IPS DF 4.7 (cell line): Measurements from ENCODE around the gene TUBB.

Experiments
- DNase-seq: peaks from one replicate; pipeline ENCODE4 v3.0.0-alpha.2; 2013; ENCODE audit warnings: low spot score; ENCODE audit errors: extremely low read depth

TUBB gene

GRCh38 chr6:30719791-30720737, at the start of gene TUBB:
Gene TUBB, plus strand, starts transcription at chr6:30720352. Its CDS starts 155 bp downstream, at chr6:30720507.
- no peak for DNase-seq

- no peak for DNase-seq
These were observed 49.2 kb upstream of the TUBB start for GRCh38 chr6:30670760-30671527.

DNA sequence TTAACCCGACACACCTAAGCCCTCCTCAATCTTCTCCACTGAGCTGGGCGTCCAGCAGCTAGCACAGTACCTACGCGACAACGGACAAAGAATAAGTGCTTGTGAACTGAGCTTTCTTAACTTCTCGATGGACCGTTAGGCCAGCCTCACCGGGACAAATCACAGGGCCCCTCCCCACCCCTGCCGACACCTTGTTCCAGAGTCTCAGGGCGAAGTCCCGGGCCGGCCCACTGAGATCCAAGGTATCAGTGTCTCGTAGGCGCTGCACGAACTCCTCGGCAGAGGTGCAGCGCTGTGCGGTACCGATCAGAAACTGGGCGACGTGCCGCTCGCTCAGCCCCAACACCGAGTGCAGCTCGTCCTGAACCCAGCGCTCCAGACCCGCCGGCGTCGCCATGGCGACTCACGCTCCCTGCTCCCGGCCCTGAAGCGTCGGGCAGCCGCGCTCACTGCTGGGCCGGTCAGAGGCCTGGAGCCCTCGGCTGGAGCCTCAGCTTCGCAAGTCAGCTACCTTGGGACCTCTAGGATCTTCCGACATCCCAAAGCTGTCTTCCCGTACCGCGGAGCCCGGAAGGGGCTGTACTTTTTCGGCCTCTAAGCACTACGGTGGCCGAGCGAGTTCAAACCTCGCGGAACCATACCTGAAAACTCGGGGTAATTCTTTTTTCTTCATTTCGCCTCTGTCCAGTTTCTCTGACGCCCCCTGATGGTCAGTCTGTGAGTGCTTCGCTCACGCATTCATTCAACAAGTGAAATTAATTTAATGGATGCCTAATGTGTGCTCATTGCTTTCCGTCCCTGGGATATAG, 47.5 kb upstream of the TUBB start, which contains the start of gene DHX16:
DHX16 (minus strand) TSS at position 562 of the 809 bp plus-strand sequence; CDS start at position 397, 165 bp downstream.
- DNase-seq: peak; percentile 95

DNA sequence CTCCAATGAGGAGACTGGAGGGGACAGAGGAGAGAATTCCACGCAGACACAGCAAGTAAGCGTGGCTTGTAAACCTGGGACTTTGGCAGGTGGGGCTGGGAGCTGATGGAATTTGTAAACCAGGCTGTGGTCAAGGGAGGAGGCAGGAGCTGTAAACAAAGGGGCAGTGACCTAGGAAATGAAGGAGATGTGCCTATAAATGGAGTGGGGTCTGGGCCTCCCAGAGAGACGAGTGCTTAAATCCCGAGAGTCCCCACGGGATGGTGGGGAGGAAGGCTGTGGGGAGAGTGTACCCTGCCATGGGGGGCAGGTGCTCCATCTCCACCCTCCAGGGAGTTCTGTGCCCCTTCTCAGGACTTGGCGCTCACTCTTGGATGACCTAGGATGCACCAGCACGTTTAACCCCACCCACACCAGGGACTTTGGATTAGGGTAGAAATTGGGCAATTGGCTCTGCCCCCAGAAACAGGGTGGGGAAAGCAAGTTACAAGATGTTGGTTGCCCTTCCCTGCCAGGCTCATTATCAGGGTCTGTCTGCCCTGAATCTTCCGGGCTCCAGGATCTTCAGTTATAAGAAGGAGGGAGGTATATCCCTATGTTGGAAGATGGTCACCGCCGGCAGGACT, 43.4 kb upstream of the TUBB start:
- DNase-seq: no peak

- no peak for DNase-seq
These were observed 41.0 kb upstream of the TUBB start for GRCh38 chr6:30678964-30679726.

GRCh38 chr6:30679765-30680535, 40.2 kb upstream of the TUBB start:
- no peak for DNase-seq

DNA sequence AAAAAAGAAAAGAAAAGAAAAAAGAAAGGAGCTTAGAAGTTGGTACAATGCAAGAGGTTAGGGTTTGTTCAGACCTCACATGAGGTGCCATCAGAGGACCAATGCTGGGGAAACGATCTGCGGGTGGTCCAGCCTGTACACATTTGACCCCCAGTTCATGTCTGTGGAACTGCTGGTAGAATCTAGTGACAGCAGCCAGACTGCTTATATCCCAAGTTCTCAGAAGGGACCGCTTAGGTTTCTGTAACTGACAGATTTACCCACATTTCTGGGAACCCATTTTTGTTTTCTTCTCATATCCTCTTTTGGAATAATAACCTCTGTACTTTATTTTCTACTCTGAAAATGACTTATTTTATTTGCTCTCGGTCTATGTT, 38.4 kb upstream of the TUBB start:
- no peak for DNase-seq

DNA sequence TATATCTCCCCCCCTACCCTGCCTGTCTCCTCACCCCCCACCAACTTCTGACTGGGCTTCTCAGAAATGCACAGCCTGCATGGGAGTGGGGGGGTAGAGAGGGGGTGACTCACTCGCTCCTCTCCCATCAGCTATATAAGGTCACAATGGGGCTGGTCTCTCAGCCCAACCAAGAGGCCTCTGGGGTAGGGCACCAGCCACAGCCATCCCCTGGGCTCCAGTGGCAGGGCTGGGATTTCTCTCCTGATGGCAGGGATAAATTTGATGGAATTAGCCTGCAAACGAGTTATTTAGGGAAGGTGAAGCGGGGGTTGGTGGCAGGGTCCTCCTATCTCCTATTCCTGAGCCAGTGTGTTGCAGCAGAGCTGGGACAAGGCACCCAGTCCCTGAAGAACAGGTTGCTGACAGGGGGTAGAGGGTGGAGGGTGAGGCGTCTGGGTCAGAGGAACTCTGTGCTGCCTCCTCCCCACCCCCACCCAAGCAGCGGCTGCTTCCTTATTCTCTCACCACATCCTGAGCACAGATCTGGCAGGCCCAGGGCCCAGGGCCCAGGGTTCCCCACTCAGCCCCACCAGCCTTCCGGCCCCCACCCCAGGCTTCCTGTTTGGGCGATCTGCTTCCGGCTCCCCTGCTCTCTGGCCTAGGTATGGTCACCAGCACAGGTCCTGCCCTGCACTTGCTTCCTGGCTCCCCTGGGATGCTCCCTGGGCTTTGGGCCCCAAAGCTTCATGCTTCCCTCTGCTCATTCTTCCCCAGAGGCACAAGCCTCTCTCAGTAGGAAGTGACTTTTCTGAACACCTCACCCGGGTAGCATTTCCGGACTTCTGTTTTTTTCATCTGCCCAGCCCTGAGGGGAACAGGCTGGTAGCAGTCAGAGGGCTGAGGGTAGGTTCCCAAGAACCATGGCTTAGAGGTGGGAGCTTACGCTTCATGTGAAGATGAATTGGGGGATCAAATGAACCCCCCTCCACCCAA, 37.7 kb upstream of the TUBB start:
- DNase-seq: no peak

DNA sequence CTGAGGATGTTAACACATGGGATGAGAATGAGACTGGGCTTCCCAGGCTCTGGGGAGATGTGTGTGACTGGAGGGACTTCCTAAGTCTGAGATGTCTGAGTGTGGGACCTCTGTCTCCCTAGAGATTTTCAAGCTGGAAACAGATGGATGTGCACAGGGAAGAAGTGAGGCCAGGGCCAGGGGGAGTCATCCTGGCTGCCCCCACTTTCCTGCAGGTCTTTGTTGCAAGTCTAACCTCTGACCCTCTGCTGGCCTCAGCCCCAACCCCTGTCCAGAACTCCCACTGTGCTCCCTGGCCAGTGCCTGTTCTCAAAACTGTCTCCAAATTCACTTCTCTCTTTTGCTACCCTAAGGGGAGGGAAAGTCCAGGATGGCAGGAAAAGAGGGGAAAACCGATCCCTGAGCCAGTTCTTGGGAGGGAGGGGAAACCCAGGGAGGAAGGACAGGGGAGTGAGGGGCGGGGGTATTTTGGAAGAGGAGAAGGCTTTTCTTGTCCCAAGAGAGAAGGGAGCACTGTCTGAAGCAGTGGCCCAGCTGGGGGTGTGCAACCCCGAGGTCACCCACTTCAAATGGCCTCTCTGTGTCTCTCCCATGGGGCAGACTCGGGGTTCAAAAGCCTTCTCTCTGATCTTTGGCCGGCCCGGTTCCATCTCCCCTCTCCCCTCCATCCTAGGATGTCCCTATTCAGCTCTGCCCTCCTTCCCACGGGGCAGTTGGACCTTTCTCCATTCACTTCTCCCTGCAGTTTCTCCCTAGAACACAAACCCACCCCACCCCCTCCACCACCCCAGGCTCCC, 36.8 kb upstream of the TUBB start:
- no peak for DNase-seq

- DNase-seq: no peak
These were observed 36.2 kb upstream of the TUBB start for GRCh38 chr6:30683980-30684338.

DNA sequence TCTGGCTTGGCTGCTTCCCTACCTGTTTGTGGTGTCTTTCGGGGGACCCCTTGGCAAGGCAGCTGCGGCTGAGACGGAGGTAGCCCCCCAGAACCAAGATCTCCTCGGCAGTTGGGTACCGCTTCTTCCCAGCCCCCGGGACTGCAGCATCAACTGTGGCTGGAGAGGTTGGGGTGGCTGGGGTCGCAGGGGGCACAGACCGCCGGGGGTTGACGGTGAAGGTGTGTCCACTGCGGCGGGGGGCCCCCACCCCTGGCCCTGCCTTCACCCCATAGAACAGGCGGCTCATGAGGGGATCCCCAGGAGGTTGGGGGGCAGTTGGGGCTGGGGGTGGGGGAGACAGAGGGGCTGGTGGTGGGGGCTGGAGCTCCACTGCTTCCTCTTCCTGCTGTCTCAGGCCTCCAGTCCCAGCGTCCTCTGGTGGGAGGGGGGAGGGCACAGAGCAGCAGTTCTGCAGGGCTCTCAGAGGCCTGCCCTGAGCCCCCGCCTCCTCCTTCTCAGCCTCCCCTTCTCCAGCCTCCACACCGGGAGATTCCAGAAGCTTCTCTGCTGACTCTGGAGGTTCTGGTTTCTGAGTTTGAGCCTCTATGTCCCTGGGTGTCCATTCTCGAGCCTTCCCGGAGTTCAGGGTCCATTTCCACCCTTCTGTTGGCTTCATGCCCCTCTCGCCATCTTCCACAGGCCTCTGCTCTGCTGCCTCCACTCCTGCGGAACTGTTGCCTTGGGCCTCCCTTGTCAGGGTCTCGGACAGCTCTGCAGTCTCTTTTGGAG, 35.6 kb upstream of the TUBB start:
- no peak for DNase-seq

DNA sequence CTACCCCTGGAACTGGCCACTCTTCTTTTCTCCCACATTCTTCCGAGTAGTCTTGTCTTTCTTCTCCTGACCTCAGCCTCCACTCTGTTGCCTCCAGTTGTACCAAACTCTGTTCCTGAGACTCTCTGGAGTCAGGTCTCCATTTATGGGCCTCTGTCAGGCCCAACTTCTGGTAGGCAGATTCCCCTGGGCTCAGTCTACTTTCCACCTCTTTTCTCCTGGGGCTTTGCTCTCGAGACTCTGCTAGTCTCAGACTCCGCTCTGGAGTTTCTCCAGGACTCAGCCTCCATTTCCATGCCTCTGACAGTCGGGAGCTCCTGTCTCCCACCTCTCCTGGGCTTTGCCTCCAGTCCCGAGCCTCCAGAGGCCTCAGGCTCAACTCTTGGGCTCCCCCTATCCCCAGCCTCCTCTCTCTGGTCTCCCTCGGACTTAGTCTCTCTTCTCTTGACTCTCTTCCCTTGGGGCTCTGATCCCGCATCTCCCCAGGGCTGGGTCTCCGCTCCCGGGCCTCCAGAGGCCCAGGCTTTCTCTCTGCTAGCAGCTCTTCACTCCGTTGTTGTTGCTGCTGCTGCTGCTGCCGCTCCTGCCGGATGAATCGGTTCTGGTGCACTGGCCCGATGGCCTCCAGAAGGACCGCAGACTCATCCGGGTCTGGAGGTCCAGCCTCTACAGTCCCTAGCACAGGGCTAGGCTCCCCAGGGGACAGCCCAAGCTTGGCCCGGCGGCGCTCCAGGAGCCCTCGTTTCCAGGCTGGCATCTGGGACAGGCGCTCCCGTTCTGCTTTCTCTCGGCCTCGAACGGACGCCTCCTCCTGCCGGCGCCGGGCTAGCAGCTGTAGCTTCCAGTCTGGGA, 34.8 kb upstream of the TUBB start:
- DNase-seq: no peak

DNA sequence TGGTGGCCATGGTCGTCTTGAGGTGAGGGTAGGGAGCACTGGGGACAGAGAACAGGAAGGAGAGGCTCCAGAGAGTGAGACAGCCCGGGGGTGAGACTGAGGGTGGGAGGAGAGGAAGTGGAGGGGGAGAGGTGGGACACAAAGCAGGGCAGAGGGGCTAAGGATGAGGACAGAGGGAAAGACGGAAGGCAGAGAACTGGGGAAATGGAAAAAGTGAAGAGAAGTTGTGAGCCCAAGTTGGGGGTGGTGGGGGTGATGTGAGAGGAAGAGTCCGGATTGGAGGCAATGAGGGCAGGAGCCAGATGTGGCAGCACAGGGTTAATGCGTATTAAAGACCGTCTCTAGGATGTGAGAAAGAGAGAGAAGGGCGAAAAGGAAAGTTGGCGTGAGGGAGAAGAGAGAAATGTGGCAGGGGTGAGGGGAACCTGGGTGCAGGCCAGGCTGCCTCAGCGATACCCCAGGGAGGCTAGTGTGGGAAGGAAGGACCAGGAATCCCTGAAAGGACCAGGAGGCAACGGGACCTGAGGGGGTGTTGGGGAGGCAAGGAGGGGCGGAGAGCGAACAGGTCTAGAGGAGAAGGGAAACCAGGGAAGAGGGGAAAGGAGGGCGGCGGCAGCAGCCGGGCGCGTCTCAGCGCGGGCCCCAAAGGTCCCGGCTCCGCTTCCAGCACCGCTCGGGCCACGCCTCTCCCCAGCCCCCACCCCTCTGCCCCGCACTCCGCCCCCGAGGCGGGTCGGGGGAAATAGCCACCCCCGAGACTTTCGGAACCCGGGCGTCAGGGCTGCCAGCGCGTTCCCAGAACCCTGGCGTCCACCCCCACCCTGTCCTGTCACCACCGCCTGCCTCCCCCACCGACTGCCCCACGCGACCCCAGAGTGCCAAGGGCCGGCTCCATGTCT, 33.9 kb upstream of the TUBB start, which contains the start of gene PPP1R18:
PPP1R18 (minus strand) TSS at position 637 of the 899 bp plus-strand sequence; CDS start at position 10, 627 bp downstream.
- no peak for DNase-seq

GRCh38 chr6:30686908-30687658, 33.1 kb upstream of the TUBB start:
- DNase-seq: no peak
